Smooth muscle cell (in vitro differentiated cells): ENCODE data around the gene AP3M1. TPM values are rescaled to one million over a fixed set of nuclear protein-coding genes. Genes with fewer than 3 reads are reported as not detected.

Experiments
- DNase-seq: peaks from one replicate; lab custom pipeline; 2025; ENCODE audit not compliant: unreplicated experiment; lab: John Stamatoyannopoulos, UW
- H2AFZ ChIP-seq: fragments of 200-600 bp; sonication (generic); 2 replicates; pipeline ENCODE4 v1.6.0; 2016; ENCODE audit warnings: antibody characterized with exemption, low read depth, mild to moderate bottlenecking
- H3F3A ChIP-seq: fragments of 200-600 bp; sonication (generic); 2 replicates; pipeline ENCODE4 v1.6.0; 2017; ENCODE audit warnings: antibody characterized with exemption, low read depth
- H3K27ac ChIP-seq: fragments of 200-600 bp; sonication (generic); 2 replicates; pipeline ENCODE4 v1.5.1; 2016; ENCODE audit warnings: low read depth, mild to moderate bottlenecking
- H3K27me3 ChIP-seq: fragments of 200-600 bp; sonication (generic); 2 replicates; pipeline ENCODE4 v1.6.1; 2016; ENCODE audit warnings: low read depth, mild to moderate bottlenecking
- H3K36me3 ChIP-seq: fragments of 200-600 bp; sonication (generic); 2 replicates; pipeline ENCODE4 v1.5.1; 2016; ENCODE audit warnings: low read depth
- H3K4me1 ChIP-seq: fragments of 200-600 bp; sonication (generic); 2 replicates; pipeline ENCODE4 v1.5.1; 2016; ENCODE audit warnings: low read depth
- H3K4me2 ChIP-seq: fragments of 200-600 bp; sonication (generic); 2 replicates; pipeline ENCODE4 v1.6.0; 2016; ENCODE audit warnings: mild to moderate bottlenecking
- H3K4me3 ChIP-seq: fragments of 200-600 bp; sonication (generic); 2 replicates; pipeline ENCODE4 v1.5.1; 2016; ENCODE audit warnings: mild to moderate bottlenecking
- H3K79me2 ChIP-seq: fragments of 200-600 bp; sonication (generic); 2 replicates; pipeline ENCODE4 v1.6.0; 2016; ENCODE audit warnings: low read depth, mild to moderate bottlenecking
- H3K9ac ChIP-seq: fragments of 200-600 bp; sonication (generic); 2 replicates; pipeline ENCODE4 v1.6.0; 2016; ENCODE audit warnings: low read depth
- H3K9me3 ChIP-seq: fragments of 200-600 bp; sonication (generic); replicated peaks from 2 replicates; pipeline ENCODE4 v1.5.1; 2016; ENCODE audit warnings: low read depth
- H4K20me1 ChIP-seq: fragments of 200-600 bp; sonication (generic); 2 replicates; pipeline ENCODE4 v1.6.0; 2016; ENCODE audit warnings: low read depth
- WGBS: methylation state at CpG from one replicate; pipeline ENCODE4 v1.1.7; 2016; ENCODE audit warnings: low lambda C conversion rate; 5-methylcytosine and 5-hydroxymethylcytosine counted together
- polyA plus RNA-seq: library from polyadenylated mRNA; unstranded; fragments of >200 nt; fragmentation: Nextera tagmentation; extraction: Ambion mirVana; gene quantifications from 2 replicates; pipeline ENCODE4 v1.2.1, GENCODE V29; 2016
- total RNA-seq: library from RNA; depleted of rRNA; stranded (reverse); fragments of >200 nt; gene quantifications from 2 replicates; pipeline ENCODE4 v1.2.3, GENCODE V29; 2014
- TF ChIP-seq, protein P1 (sequence below): fragments of 200-600 bp; sonication (generic); IDR thresholded peaks from 2 replicates; pipeline ENCODE4 v1.5.1; 2017; ENCODE audit warnings: borderline replicate concordance, mild to moderate bottlenecking, antibody characterized with exemption; ENCODE audit not compliant: insufficient read depth, poor library complexity, severe bottlenecking

AP3M1 gene
- total and polyA plus RNA-seq, 2 experiments from 2014 or later, result 18.3 to 29.3 TPM

DNA sequence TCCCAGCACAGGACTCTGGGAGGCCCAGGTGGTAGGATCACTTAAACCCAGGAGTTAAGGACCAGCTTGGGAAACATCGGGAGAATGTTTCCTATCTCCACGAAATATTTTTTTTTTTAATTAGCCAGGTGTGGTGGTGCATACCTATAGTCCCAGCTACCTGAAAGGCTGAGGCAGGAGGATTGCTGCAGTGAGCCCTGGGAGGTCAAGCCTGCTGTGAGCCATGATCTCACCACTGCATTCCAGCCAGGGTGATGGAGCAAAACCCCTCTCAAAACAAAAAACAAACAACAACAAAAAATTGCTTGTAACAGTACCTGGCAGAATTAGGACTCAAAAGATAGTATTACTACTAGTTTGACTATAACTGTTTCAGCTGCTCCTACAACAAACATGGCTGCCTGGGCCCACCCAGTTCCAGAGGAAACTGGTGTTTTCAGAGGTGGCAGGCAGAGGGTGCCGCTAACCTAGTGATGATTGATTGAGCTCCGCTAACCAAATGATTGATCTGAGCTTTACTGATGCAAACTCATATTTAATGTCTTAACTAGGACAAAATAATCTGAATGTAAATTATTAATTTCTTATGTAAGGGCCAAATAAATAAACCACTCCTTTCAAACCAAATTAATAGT, 57.0 kb downstream of the AP3M1 start:
- Histone ChIP-seq H3K27me3 (no peaks in the 10 kb centered on the region), H4K20me1 (peaks cover 81% of the 10 kb centered on the region), H3K9me3 (no peaks in the 10 kb centered on the region), H3K27ac (no peak overlapping the region), H3F3A (peaks cover 20% of the 10 kb centered on the region), H3K4me3 (no peak overlapping the region), H2AFZ (no peak overlapping the region), H3K79me2 (peaks cover 15% of the 10 kb centered on the region), H3K9ac (no peak overlapping the region), H3K4me1 (no peaks in the 10 kb centered on the region), H3K36me3 (peaks cover 61% of the 10 kb centered on the region), H3K4me2 (no peak overlapping the region)
- TF ChIP-seq, protein P1, sequence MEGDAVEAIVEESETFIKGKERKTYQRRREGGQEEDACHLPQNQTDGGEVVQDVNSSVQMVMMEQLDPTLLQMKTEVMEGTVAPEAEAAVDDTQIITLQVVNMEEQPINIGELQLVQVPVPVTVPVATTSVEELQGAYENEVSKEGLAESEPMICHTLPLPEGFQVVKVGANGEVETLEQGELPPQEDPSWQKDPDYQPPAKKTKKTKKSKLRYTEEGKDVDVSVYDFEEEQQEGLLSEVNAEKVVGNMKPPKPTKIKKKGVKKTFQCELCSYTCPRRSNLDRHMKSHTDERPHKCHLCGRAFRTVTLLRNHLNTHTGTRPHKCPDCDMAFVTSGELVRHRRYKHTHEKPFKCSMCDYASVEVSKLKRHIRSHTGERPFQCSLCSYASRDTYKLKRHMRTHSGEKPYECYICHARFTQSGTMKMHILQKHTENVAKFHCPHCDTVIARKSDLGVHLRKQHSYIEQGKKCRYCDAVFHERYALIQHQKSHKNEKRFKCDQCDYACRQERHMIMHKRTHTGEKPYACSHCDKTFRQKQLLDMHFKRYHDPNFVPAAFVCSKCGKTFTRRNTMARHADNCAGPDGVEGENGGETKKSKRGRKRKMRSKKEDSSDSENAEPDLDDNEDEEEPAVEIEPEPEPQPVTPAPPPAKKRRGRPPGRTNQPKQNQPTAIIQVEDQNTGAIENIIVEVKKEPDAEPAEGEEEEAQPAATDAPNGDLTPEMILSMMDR, result no peak
- WGBS, result over 99% methylated on average over 4 of the region's 4 CpGs
- no peak for DNase-seq

DNA sequence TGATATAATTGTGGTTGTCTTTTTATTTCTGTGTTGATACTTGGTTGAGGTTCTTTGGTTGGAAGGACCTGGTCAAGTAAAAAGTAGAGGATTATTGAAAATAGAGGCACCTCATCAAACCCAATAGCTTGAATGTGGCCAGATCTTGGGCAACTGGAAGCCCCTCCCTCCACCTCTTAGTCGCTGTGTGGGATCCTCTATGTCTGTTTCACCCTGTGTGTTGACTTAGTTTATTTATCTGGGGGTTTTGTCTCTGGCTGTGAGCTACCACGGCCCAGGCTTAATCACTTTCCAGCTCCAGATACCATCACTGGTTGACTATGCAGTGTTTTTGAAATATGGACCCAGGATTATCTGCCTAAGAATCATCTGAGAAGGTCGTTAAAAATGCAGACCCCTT, 58.3 kb downstream of the AP3M1 start:
- DNase-seq, result no peak
- no peak overlapping the region for H2AFZ ChIP-seq
- no peaks in the 10 kb centered on the region for H3K27me3 ChIP-seq
- H4K20me1 ChIP-seq, result peaks cover 86% of the 10 kb centered on the region
- no peak overlapping the region for H3K4me3 ChIP-seq
- peaks cover 20% of the 10 kb centered on the region for H3K79me2 ChIP-seq
- peaks cover 15% of the 10 kb centered on the region for H3F3A ChIP-seq
- H3K4me2 ChIP-seq, result no peak overlapping the region
- 34% methylated on average over 3 of the region's 3 CpGs for WGBS
- TF ChIP-seq, protein P1, result no peak
- no peaks in the 10 kb centered on the region for H3K4me1 ChIP-seq
- no peaks in the 10 kb centered on the region for H3K9me3 ChIP-seq
- H3K36me3 ChIP-seq, result peaks cover 55% of the 10 kb centered on the region
- no peak overlapping the region for H3K27ac ChIP-seq
- no peak overlapping the region for H3K9ac ChIP-seq

DNA sequence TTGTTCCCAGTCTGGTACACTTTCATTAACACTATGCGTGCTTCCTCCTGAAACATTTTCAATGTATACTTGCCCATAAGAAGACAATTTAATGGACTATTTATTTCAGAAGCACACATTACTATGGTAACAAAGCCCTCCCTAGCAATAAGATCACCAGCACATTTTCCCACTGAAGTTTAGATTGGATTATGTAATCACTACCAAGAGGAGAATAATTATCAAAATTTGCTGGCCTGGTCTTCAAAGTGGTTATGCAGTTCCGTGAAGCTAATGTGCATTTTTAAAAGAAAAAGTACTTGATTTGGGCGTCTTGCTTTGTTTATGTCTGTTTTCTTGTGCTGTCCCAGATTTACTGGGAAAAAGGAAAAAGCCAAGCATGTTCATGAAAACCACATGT, 61.9 kb downstream of the AP3M1 start:
- Histone ChIP-seq H3K36me3 (peaks cover 24% of the 10 kb centered on the region), H3K27me3 (no peaks in the 10 kb centered on the region), H3K9me3 (no peaks in the 10 kb centered on the region), H3K4me3 (no peak overlapping the region), H3K27ac (no peak overlapping the region), H3K9ac (no peak overlapping the region), H2AFZ (no peak overlapping the region), H3K4me1 (no peaks in the 10 kb centered on the region), H3K4me2 (no peak overlapping the region), H4K20me1 (peaks cover 90% of the 10 kb centered on the region), H3K79me2 (peaks cover 17% of the 10 kb centered on the region), H3F3A (no peaks in the 10 kb centered on the region)
- TF ChIP-seq, protein P1, result no peak
- DNase-seq, result no peak
- 75% methylated on average over 3 of the region's 3 CpGs for WGBS

DNA sequence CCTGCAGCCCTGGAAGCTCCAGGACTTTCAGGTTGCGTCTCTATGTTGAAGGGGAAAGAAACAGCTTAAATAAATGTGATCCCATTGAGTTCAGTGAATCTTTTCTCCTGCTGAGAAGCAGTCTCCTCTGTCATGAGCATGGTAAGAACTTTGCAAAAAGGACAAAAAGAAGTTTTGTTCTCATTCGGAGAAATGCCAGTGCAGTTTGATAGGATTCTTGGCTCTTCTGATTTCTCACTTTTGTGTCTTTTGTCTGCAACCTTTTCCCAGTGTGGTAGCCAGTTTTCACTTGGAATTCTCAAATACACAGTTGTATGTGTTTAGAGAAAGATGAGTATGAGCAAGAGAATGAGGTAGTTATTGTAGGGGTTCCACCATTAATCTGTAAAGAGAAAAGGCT, 64.3 kb downstream of the AP3M1 start:
- Histone ChIP-seq H3K4me2 (no peak overlapping the region), H2AFZ (no peak overlapping the region), H3K36me3 (peaks cover 28% of the 10 kb centered on the region), H3K27ac (no peak overlapping the region), H3F3A (no peaks in the 10 kb centered on the region), H3K4me1 (no peaks in the 10 kb centered on the region), H3K27me3 (no peaks in the 10 kb centered on the region), H3K4me3 (no peak overlapping the region), H3K79me2 (peaks cover 37% of the 10 kb centered on the region), H3K9ac (no peak overlapping the region), H3K9me3 (no peaks in the 10 kb centered on the region), H4K20me1 (peaks cover 94% of the 10 kb centered on the region)
- no peak for DNase-seq
- 96% methylated on average over 2 of the region's 2 CpGs for WGBS
- TF ChIP-seq, protein P1, result no peak
